ENCODE data around the gene DCLK2. TPM values are rescaled to one million over a fixed set of nuclear protein-coding genes. Genes with fewer than 3 reads are reported as not detected.

The DCLK2 gene
- total RNA-seq, 1 donor from 2014 or later = 32.6 TPM

DNA sequence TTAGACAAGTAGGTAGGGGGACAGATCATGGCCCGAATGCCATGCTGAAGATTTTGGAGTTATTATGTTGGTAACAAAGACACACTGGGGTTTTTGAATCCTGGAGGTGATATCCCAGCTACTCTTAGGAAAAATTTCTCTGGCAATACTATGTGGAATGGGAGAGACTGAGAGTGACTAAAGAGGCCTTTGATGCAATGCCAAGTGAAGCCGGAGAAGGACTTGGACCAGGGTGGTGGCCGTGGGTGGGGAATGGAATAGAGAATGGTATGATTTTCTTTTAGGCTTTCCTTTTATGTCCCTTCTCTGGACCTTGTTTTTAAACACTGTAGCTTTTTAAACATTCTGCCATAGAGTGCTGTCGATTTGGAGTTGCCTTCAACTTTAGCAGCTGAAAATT, 141.6 kb downstream of the DCLK2 start:
- DNase-seq (ENCODE audit: low spot score) = no peak
- intact Hi-C loops (cut with DNase I) = no loop called here

DNA sequence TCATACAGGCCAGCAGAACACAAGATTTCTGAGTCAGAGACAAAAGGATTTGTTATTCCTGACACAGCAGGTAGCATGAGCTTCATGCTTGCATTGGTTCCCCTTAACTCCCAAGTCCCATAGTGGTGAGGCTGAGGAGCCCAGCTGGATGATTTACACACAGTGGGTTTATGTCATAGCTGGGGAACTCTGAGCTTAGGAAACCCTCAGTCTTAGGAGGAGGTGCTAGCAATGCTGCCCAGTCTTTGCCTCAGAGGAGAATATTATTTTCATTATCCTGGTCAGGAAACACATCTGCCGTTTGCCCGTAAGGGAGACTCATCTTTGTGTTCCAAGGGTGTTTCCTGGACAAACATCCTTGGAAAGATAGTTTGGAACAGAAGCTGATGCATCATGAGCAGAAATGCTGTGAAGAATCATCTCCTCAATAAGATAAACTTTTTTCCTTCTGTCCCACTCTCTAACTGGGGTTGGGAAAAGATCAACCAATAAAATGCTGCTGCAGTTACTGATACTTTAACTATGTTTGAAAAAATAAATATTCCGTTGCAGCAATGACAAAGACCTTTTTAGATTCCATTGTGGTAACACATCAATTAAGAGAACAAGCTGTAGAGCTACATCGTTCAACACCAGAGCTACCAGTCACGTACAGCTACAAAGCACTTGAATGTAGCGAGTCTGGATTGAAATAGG, 146.8 kb downstream of the DCLK2 start:
- no peak for DNase-seq (ENCODE audit: low spot score)
- intact Hi-C loops (cut with DNase I) = no loop called here

DNA sequence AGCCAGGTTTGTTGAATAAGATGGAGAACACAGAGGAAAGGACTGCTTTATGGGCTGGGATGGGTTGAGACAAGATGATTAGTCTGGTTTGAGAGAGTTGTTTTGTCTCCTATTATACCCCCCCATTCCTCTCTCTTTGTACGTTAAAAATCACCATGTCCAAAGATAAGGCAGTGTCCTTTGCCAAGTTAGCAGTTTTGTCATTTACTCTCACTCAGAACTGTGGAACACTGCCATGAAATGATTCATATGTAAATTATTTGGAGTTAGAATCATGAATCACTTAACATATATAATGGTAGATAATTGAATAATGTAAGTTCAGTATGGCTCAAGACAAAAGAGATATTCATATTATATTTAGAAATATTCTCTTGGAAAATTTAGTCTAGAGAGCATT, 151.3 kb downstream of the DCLK2 start:
- DNase-seq (ENCODE audit: low spot score) = no peak
- intact Hi-C loops (cut with DNase I) = no loop called here

DNA sequence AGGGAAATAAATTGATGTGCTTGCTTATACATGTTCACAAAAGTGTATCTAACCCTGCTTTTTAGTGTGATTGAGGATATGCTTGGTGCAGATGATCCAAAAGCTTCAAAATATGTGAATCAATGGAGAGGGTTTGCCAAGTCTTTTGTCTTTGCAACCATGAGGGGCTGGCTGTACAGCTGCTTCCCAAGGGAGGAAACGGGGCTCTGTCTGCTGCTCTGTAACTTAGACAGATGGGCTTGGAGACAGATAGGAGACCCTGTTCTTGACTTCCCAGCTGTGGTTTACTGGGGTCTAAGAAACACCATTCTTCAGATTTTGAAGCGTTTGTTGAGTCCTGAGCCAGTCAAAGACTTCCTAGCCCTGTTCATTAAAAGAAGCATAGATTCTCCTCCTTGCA, 152.3 kb downstream of the DCLK2 start:
- intact Hi-C loops (cut with DNase I) = loop anchor here (5.0 kb wide), 1 partner anchor 153 kb away; the partner anchor contains the start of gene DCLK2

DNA sequence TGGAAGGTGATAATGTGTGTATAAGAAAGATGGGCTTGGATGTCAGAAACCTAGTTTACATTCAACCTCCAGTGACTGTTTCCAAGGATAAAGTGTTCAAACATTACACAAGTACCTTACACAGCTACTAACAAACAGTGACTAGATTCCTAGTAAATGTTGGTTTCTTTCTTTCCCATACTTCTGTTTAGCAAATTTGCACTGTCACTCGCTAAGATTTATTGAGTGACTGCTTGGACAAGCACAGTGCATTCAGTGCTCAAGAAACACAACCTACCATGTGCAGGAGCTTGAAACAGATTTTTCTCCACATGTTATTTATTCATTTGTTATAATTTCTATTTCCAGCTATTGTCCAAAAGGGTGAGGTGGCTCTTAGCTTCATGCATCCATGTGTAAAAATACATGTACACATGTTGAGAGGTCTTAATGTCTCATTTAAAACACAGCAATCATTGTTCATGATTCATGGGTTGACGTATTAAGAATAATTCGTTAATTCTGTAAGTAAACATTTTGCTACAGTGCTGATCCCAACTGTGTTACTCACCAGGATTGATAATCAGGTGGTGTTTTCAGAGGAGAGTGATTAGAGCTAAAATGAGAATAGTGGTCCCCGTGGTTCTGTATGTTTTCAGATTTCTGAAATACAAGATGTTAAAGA, 153.0 kb downstream of the DCLK2 start:
- intact Hi-C loops (cut with DNase I) = loop anchor here (5.0 kb wide), 1 partner anchor 154 kb away; the partner anchor contains the start of gene DCLK2
- DNase-seq (ENCODE audit: low spot score) = no peak

More for the DNA sequence above, 152.3 kb downstream of the DCLK2 start:
- no peak for DNase-seq (ENCODE audit: low spot score)

DNA sequence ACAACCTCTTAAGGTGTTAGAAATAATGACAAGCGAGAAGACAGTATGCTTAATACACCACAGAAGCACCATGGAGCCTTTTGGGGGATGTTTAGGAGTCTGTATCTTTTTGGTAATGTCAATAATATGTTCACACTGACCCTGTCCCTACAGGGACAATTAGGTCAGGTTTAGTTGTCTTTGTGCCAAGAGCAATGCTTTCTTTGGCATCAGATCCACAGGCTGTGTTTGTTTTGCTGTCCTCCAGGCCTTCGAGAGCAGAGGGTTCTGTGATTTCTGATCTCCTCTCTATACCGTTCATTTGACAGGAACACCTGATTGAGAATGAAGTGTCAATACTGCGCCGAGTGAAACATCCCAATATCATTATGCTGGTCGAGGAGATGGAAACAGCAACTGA, 153.8 kb downstream of the DCLK2 start:
- intact Hi-C loops (cut with DNase I) = loop anchor here (5.0 kb wide), 1 partner anchor 155 kb away; the partner anchor contains the start of gene DCLK2
- DNase-seq (ENCODE audit: low spot score) = no peak

DNA sequence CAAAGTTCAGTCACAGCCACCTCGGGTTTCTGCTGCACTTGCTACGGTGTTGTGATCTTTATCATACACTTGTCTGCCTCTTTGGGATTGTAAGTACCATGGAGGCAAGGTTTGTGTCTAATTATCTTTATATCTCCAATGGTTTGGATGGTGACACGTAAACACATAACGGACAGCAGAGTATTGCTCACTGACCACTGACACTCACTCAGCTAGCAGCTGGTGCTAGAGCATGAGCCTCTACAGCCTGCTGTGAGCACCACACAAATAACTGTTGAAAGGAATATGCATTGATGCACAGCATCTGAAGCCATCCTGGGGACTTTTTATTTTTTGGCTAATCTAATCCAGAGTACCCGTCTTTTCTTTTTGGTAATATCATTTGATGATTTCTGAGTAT, 156.0 kb downstream of the DCLK2 start:
- DNase-seq (ENCODE audit: low spot score) = no peak
- intact Hi-C loops (cut with DNase I) = loop anchor here (5.0 kb wide), 1 partner anchor 157 kb away; the partner anchor contains the start of gene DCLK2

DNA sequence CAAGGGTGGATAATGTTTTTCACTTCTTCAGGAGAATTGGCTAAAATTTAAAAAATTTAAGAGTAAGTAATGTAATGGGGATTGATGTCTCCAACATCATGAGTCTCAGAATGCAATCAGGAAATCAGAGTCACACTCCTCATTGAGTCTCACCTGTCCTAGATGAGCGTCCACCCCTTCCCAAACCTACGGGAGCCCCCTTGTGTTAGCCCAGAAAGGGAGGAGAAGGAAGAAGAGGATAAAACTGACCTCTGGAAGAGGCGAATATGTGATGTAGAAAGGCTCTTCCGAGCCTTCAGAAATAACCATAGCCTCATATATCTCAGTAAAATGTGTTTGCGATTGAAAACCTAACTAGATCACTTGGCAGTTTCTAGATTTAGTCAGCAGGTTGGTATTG, 157.1 kb downstream of the DCLK2 start:
- intact Hi-C loops (cut with DNase I) = no loop called here
- no peak for DNase-seq (ENCODE audit: low spot score)

DNA sequence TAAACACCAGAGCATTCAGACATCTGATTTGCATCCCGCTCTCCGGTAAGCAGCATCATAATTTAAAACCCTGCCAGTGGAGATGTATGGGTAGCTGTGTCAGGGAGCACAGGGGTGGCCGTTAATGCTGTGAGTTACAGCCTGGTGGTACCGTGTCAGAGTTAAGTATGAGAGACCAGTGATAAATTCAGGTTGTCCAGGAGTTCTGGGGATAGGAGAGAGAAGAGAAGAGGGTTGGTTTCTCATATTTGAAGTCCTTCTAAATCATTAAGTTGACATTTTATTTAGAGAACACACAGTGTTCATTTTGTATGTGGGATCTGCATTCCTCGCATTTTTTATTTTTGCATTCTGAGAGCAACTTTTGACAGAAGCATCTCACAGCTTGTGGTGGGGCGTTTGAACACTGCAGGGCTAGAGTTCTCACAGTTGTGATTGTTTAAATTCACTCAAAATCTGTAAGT, 157.6 kb downstream of the DCLK2 start:
- intact Hi-C loops (cut with DNase I) = no loop called here
- DNase-seq (ENCODE audit: low spot score) = no peak

DNA sequence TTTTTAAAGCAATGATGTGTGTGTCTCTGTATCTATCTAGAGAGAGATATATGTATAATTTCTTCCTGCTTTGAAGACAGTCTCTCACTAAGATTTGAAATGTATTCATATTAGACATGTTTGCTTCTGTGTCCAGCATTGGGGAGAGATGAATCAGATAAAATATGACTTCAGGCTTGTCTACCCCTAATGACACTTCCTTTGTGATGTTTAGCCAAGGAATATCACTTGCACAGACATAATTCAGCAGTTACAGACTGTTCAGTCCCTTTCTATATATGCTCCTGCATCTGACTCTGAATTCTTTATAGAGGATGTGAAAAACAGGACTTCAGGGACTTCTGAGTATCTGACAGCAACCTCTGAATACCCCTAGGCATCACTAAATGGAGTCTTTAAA, 158.4 kb downstream of the DCLK2 start:
- intact Hi-C loops (cut with DNase I) = no loop called here
- no peak for DNase-seq (ENCODE audit: low spot score)

DNA sequence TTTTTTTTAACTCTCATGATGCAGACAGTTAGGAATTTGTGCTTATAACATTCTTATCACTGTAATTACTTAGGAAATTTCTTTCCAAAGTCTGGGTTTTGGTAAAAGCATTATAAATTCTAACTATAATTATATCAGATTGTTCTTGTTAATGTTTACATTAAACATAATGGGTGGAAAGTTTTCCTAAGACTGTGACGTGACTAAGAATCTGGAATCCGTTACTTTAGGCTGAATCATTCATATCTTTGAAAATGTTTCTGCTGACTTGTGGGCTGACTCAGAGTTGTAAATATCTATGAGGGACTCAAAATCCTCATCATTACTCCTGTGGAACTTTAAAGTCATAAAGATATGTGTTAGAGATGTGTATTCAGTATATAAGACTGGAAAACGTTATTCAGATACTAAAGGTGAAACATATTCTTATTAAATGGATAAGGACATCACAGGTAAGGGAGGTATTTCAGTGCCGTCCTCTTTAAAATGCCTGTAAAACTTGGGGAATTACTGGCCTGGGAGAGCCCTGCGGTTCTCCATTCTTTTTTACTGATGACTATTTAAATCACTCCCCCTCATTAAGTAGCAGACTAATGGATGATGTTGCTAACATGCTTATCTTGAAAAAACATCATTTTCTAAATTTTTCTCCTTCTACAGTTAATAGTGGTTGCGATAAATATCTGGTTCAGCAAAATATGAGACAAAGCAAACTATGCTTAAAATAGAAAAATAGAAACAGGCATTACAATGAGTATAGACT, 159.0 kb downstream of the DCLK2 start:
- intact Hi-C loops (cut with DNase I) = no loop called here
- no peak for DNase-seq (ENCODE audit: low spot score)

DNA sequence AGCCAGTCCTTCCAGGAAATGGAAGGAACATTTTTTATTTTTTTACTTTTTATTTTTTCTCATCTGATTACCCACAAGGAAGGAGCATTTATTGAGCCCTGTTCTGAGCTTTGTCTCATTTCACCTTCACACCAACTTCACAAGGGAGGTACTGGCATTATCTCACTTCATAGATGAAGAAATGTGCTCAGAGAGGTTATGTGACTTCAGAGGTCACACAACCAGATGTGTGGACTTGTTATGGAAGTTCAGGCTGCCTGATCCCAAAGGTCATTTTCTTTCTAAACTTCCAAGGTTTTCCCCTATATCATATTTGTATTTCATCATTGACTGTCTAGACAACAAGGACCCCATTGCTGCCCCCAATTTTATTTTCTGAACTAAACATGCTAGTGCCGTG, 160.3 kb downstream of the DCLK2 start:
- intact Hi-C loops (cut with DNase I) = no loop called here
- DNase-seq (ENCODE audit: low spot score) = no peak

DNA sequence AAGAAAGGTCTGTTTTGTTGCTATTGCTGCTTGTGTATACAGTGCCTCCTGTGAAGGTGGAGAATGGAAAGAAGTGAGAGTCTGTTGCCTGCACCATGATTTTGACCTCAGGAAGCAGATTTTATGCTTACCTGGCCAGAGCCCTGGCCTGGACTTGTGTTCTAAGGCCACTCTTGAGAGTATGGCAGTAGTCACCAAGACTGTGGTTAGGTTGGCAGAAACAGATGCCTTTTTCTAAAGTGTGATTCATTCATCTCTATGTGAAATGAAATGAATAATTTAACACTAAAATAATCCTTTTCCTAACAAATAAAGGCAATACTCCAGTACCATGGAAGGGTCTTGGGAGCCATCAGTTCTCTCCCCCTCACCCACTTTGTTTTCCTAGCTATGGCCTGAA, 161.8 kb downstream of the DCLK2 start:
- intact Hi-C loops (cut with DNase I) = loop anchor here (2.0 kb wide), 1 partner anchor 241 kb away; no protein-coding TSS in a partner anchor
- no peak for DNase-seq (ENCODE audit: low spot score)

DNA sequence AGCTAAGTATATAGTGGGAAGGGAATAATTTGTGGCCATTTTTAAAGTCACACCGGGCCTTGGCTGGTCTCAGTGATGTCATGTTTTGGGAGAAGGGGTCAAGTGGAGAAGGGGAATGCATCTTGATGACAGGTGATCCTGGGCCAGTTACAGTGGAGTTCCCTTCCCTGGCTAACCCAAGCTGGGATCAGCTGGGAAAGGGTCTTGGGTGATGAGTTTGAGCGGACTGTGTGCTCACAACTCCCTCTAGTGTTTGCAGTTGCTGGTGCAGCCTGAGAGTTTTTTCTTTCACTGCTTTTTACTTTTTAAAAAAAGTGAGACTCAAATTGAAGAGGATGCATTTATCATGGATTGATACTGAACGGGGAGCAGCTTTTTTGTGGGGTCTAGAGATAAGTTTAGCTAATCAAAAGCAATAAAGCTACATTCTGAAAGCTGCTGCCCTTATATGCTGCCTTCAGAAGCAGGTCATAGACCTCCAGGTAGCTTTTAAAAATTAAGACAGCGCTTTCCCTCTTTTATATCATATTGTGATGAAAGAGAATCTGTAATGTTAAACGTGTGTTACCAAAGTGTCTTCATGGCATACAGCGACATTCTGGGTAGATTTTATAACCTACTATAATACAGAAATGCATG, 164.7 kb downstream of the DCLK2 start:
- intact Hi-C loops (cut with DNase I) = no loop called here
- no peak for DNase-seq (ENCODE audit: low spot score)

DNA sequence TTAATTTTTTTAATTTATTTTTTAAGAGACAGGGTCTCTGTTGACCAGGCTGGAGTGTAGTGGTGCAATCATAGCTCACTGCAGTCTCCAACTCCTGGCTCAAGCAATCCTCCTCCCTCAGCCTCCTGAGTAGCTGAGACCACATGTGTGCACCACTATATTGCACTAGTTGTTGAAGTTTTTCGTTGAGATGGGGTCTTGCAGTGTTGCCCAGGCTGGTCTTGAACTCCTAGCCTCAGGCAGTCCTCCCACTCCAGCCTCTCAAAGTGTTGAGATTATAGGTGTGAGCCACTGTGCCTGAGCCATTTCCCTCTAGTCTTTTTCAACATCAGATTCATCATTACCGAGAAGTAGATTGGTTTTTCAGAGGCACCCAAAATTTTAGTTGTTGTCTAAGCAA, 165.7 kb downstream of the DCLK2 start:
- no peak for DNase-seq (ENCODE audit: low spot score)
- intact Hi-C loops (cut with DNase I) = no loop called here

DNA sequence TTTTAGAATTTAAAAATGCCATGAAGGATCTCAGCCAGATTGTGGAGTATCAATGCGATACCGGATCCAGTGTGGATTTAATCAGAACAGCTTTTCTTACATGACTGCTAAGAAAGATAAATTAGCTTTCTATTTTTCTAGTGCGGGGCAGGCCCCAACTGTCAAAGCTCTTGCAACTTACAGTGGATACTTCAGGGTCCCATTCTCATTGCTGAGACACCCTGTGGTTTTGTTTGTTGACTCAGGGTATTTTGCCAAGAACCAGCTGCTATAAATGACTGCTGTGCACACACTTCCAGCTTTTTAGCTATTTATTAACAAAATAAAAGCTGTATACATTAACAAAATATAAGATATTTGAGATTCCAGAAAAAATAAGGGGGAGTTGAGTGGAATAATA, 166.4 kb downstream of the DCLK2 start:
- no peak for DNase-seq (ENCODE audit: low spot score)
- intact Hi-C loops (cut with DNase I) = no loop called here

DNA sequence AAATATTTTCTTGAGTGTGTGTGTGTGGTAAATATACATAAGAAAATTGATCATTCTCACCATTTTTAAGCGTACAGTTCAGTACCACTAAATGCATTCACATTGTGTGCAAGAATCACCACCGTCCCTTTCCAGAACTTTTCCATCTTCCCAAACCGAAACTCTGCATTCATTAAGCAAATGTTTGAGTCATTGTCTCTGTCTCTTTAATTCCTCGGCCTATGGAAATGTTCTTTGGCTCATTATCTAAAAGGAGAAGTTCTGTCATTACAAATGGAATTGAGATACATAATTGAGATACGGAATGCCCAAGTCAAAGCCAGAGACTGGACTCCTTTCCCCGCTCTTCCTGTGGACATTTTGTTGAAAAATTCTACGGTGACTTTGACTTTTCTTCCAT, 168.9 kb downstream of the DCLK2 start:
- DNase-seq (ENCODE audit: low spot score) = no peak
- intact Hi-C loops (cut with DNase I) = no loop called here

DNA sequence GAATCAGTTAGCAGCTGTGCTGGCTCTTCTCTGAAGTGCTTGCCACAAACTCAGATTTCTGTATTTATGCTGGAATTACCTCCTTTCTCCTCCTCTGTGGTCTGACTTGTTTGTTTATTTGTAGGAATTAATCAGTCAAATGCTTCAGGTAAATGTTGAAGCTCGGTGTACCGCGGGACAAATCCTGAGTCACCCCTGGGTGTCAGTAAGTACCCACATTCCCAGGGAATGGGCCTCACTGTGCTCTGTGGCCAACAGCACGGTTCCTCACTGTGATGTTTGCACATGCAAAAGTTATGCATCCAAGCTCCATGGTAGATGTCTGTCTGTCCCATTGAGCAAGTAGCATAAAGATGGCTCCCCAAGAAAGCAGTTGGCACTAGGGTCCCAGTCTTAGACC, 169.9 kb downstream of the DCLK2 start:
- intact Hi-C loops (cut with DNase I) = no loop called here
- DNase-seq (ENCODE audit: low spot score) = no peak

DNA sequence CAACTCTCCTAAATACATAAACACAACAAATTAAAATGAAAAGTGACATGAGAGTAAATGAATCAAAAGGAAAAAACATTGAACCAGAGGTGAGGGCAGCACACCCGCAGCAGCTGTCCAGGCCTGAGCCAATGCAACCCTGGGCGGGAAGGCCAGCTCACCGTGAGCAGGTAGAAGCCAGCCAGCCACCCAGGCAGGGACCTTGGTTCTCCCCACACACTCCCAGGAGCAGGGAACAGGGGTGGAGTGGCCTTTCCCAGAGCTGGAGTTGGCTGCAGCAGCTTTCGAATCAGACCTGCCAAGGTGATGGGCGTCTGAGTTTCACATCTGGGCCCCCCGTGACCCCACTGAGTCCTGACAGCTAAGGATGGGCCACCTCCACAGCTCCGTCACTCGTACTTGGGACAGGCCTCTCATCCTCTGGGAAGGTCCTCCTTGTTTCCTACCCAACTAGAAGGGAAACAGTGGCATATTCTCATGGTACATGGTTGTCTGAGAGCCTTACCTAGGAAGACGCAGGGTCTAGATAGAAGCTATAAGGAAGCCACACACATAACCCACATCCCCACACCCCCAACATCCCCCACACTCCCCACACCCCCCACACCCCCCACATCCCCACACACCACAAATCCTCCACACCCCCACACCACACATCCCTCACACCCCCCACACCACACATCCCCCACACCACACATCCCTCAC, 172.2 kb downstream of the DCLK2 start:
- intact Hi-C loops (cut with DNase I) = no loop called here
- DNase-seq (ENCODE audit: low spot score) = no peak
